ENCODE results near the gene STX3.

STX3 gene

DNA sequence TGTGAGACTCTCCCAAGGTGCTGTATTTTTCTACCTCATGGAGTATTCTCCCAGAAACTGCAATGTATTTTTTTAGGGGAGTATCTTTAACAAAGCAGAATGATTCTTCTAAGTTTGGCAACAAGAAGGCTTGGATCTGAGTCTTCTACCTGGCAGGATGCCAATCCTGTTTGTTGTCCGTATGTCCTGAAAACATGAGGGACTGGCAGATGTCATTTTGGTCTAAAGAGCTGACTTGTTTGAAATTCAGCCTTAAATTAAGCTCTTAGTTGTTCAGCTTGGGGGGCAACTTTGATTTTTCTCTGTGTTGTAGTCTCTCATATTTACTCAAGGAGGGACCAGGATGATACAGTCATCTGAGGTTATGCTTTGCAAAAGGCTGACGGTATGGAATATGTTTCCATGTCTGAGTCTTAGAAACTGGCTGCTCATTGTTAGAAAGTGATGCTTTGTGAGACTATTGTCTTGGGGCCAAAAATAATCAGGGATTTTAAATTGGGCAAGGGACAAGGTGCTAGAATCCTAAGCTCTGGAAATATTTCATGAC is 46.1 kb downstream of the STX3 start:
- Histone ChIP-seq H3K4me1 (ENCODE audit: insufficient read depth, insufficient read length) (no peaks in the 10 kb centered on the region), H3K9me3 (ENCODE audit: insufficient read depth, low read length) (no peaks in the 10 kb centered on the region), H3K4me3 (ENCODE audit: insufficient read length, low read depth) (no peak overlapping the region), H3K27me3 (ENCODE audit: insufficient read depth, insufficient read length) (no peaks in the 10 kb centered on the region), H3K9ac (ENCODE audit: insufficient read length, low read depth) (no peak overlapping the region), H3K36me3 (ENCODE audit: insufficient read depth, insufficient read length, low read length) (peaks cover 77% of the 10 kb centered on the region)
- TF ChIP-seq YY1 (IDR thresholded peaks at IDR 0.05; ENCODE audit: insufficient read depth, insufficient read length) (no peak), ZNF274 (IDR thresholded peaks at IDR 0.05; ENCODE audit: low read depth, low read length) (no peak), SUZ12 (IDR thresholded peaks at IDR 0.05; ENCODE audit: extremely low read depth, insufficient read depth, insufficient read length) (no peak)
- DNase-seq (ENCODE audit: low read depth, low spot score) = no peak

DNA sequence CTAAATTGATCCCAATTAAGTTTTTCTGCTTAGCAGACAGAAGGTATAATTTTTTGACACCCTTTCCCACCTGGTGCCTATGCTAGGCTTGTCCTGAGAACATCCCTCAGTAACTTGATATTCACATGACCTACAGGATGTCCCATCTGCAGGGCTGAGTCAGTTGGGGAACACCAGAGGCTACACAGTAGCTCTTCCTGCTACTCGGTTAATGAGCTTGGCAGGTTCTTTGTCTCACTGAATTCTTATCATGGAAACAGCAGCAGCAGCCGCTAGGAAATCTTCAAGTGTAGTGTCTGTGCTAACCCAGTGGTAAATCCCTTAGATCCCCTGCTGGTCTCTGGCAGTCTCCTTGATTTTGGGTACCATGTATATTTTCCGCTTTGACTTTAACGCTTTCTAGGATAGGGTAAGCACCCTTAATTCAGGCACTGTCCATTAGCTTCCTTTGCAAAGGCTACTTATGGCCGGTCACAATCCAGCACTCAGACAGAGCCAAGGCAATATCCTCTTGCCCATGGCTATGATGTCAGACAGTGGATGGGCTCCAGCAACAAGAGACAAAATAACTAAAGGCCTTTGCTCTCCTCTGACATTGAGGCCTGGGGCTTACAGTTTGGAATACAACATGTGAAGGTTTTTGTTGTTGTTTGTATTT is 46.9 kb downstream of the STX3 start:
- no peak for DNase-seq (ENCODE audit: low read depth, low spot score)
- H3K36me3 ChIP-seq (ENCODE audit: insufficient read depth, insufficient read length, low read length) = peaks cover 79% of the 10 kb centered on the region
- H3K4me3 ChIP-seq (ENCODE audit: insufficient read length, low read depth) = no peak overlapping the region
- no peak for TF ChIP-seq SUZ12 (IDR thresholded peaks at IDR 0.05; ENCODE audit: extremely low read depth, insufficient read depth, insufficient read length)
- no peak for TF ChIP-seq YY1 (IDR thresholded peaks at IDR 0.05; ENCODE audit: insufficient read depth, insufficient read length)
- no peak for TF ChIP-seq ZNF274 (IDR thresholded peaks at IDR 0.05; ENCODE audit: low read depth, low read length)
- H3K9me3 ChIP-seq (ENCODE audit: insufficient read depth, low read length) = no peaks in the 10 kb centered on the region
- no peak overlapping the region for H3K9ac ChIP-seq (ENCODE audit: insufficient read length, low read depth)
- no peaks in the 10 kb centered on the region for H3K4me1 ChIP-seq (ENCODE audit: insufficient read depth, insufficient read length)
- no peaks in the 10 kb centered on the region for H3K27me3 ChIP-seq (ENCODE audit: insufficient read depth, insufficient read length)

DNA sequence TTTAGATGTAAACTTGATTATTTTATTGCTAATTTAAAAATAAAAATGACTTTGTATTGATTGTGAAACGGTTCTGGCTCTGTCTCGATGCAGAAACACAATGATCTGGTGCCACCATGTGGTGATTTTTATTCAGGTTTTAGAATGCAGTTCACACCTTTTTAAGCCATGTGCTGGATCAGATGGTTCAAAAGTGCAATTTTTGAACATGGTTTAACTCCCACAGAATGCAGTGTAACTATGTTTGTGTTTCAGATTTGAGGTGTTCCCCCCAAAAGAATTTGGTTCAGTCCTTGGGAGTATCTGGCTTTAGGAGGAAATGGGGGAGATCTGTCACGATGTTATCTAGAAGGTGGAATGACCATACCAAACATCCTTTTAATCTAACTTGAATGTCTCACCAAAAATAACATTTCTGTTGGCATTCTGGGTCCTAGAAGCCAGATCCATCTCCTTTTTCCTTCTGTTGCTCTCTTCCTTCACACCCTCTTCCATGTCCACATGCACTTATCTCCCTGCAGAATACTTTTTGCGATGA is 47.5 kb downstream of the STX3 start:
- no peaks in the 10 kb centered on the region for H3K4me1 ChIP-seq (ENCODE audit: insufficient read depth, insufficient read length)
- H3K27me3 ChIP-seq (ENCODE audit: insufficient read depth, insufficient read length) = no peaks in the 10 kb centered on the region
- H3K9ac ChIP-seq (ENCODE audit: insufficient read length, low read depth) = no peak overlapping the region
- H3K9me3 ChIP-seq (ENCODE audit: insufficient read depth, low read length) = no peaks in the 10 kb centered on the region
- H3K4me3 ChIP-seq (ENCODE audit: insufficient read length, low read depth) = no peak overlapping the region
- no peak for DNase-seq (ENCODE audit: low read depth, low spot score)
- H3K36me3 ChIP-seq (ENCODE audit: insufficient read depth, insufficient read length, low read length) = peaks cover 79% of the 10 kb centered on the region
- no peak for TF ChIP-seq ZNF274 (IDR thresholded peaks at IDR 0.05; ENCODE audit: low read depth, low read length)
- TF ChIP-seq SUZ12 (IDR thresholded peaks at IDR 0.05; ENCODE audit: extremely low read depth, insufficient read depth, insufficient read length) = no peak
- TF ChIP-seq YY1 (IDR thresholded peaks at IDR 0.05; ENCODE audit: insufficient read depth, insufficient read length) = no peak

DNA sequence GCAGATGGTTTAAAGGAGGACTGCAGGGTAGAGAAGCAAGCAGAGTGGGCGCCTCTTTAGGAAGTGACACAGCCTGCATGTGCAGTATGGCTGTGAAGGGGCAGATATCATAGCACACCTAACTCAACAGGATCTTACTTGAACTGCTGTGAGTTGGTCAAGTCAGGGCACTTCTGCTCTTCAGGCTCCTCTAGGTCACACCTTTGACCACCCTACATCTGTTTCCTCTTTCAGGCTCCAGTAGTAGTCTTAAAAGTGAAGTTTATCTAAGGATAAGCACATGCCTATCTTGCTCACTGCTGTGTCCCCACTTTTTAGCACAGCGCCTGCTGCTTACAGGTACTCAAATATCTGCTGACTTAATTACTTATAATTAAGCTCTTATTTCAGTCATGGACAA is 48.9 kb downstream of the STX3 start:
- Histone ChIP-seq H3K9me3 (ENCODE audit: insufficient read depth, low read length) (no peaks in the 10 kb centered on the region), H3K4me1 (ENCODE audit: insufficient read depth, insufficient read length) (no peaks in the 10 kb centered on the region), H3K36me3 (ENCODE audit: insufficient read depth, insufficient read length, low read length) (peaks cover 88% of the 10 kb centered on the region), H3K9ac (ENCODE audit: insufficient read length, low read depth) (no peak overlapping the region), H3K4me3 (ENCODE audit: insufficient read length, low read depth) (no peak overlapping the region), H3K27me3 (ENCODE audit: insufficient read depth, insufficient read length) (no peaks in the 10 kb centered on the region)
- DNase-seq (ENCODE audit: low read depth, low spot score) = no peak
- no peak for TF ChIP-seq ZNF274 (IDR thresholded peaks at IDR 0.05; ENCODE audit: low read depth, low read length)
- no peak for TF ChIP-seq SUZ12 (IDR thresholded peaks at IDR 0.05; ENCODE audit: extremely low read depth, insufficient read depth, insufficient read length)
- no peak for TF ChIP-seq YY1 (IDR thresholded peaks at IDR 0.05; ENCODE audit: insufficient read depth, insufficient read length)

DNA sequence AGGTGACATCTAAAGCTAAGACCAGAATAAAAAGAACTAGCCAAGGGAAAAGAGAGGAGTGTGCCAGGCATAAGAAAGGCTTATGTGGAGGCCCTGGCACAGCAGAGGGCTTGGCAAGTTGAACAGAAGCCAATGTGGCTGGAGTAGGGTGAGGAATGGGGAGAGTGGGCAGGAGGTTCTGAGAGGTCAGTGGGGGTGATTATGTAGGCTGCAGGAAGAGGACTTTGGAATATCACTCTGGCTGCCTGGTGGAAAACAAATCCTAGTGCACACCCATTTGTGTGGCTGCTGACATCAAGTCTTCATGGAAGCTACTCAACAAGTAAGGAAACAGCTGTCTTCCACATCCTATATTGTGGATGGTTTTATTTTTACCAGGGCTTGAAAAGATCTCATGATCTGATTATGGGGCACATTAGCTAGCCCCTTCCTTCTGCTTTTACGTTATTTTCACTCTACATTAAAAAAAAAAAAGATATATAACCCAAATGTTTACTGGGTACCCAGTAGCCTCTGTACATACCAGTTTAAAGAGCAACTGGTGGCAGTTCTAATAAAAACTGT is 52.0 kb downstream of the STX3 start:
- TF ChIP-seq ZNF274 (IDR thresholded peaks at IDR 0.05; ENCODE audit: low read depth, low read length) = no peak
- no peak for TF ChIP-seq YY1 (IDR thresholded peaks at IDR 0.05; ENCODE audit: insufficient read depth, insufficient read length)
- TF ChIP-seq SUZ12 (IDR thresholded peaks at IDR 0.05; ENCODE audit: extremely low read depth, insufficient read depth, insufficient read length) = no peak
- peaks cover 75% of the 10 kb centered on the region for H3K36me3 ChIP-seq (ENCODE audit: insufficient read depth, insufficient read length, low read length)
- H3K4me3 ChIP-seq (ENCODE audit: insufficient read length, low read depth) = no peak overlapping the region
- no peaks in the 10 kb centered on the region for H3K27me3 ChIP-seq (ENCODE audit: insufficient read depth, insufficient read length)
- DNase-seq (ENCODE audit: low read depth, low spot score) = no peak
- no peaks in the 10 kb centered on the region for H3K9me3 ChIP-seq (ENCODE audit: insufficient read depth, low read length)
- no peak overlapping the region for H3K9ac ChIP-seq (ENCODE audit: insufficient read length, low read depth)
- no peaks in the 10 kb centered on the region for H3K4me1 ChIP-seq (ENCODE audit: insufficient read depth, insufficient read length)

DNA sequence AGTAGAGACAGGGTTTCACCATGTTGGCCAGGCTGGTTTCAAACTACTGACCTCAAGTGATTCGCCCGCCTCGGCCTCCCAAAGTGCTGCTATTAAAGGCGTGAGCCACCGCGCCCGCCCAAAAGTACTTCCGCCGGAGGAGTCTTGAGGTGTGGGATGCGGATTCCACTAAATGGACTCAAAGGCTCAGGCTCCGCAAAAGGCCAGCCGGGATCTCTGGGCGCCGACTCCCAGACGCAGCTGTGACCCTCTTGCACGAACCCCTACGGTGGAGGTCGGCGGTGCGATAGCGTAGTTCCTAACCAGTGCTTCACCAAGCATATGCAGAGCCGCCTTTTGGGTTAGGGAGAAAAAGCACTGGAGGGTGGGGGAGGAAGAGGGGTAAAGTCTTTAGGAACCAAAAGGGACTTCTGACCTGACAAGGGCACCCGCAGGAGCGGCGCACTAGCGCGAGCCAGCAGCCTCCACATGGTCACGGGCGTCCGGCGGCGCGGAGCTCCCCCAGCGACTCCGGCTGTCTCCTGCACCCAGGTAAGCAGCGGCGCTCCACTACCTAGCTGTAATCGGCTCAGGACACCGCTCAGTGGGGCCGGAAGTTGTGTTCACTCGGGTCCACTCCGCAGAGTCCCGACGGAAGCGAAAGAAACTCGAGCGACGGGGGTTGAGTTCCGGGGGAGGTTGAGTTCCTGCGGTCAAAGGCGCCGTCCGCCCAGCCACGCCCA is 55.2 kb downstream of the STX3 start, which contains the start of gene MRPL16:
TSS of gene MRPL16 (minus strand) at position 590 of the 722 bp plus-strand sequence. CDS start at position 470, 120 bp downstream.
- Histone ChIP-seq H3K9me3 (ENCODE audit: insufficient read depth, low read length) (no peaks in the 10 kb centered on the region), H3K4me3 (ENCODE audit: insufficient read length, low read depth) (peak within 1 kb of the TSS; percentile 96), H3K36me3 (ENCODE audit: insufficient read depth, insufficient read length, low read length) (peaks cover 44% of the 10 kb centered on the region), H3K27me3 (ENCODE audit: insufficient read depth, insufficient read length) (no peaks in the 10 kb centered on the region), H3K4me1 (ENCODE audit: insufficient read depth, insufficient read length) (no peaks in the 10 kb centered on the region), H3K9ac (ENCODE audit: insufficient read length, low read depth) (peak within 1 kb of the TSS; percentile 97)
- DNase-seq (ENCODE audit: low read depth, low spot score) = peak; percentile 95
- TF ChIP-seq ZNF274 (IDR thresholded peaks at IDR 0.05; ENCODE audit: low read depth, low read length) (no peak), YY1 (IDR thresholded peaks at IDR 0.05; ENCODE audit: insufficient read depth, insufficient read length) (no peak), SUZ12 (IDR thresholded peaks at IDR 0.05; ENCODE audit: extremely low read depth, insufficient read depth, insufficient read length) (no peak)

DNA sequence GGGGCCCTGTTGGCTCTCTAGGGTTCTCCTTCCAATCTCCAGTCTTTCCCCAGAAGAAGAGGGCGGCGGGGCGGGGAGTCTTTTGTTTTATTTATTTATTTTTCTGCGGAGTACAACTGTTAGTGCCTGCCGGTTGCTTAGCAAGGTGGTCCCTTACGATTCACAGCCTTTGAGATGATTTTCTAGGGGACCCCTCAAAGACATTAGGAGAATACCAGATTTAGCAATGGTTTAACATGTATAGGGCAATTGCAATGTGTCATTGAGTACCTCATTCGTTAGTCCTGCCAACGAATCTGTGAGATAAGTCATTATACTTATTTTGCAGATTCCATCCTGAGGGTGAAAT is 55.7 kb downstream of the STX3 start:
- peak overlapping the region; percentile 4 for H3K9ac ChIP-seq (ENCODE audit: insufficient read length, low read depth)

More for the DNA sequence above, 55.7 kb downstream of the STX3 start:
- no peak for DNase-seq (ENCODE audit: low read depth, low spot score)
- Histone ChIP-seq H3K36me3 (ENCODE audit: insufficient read depth, insufficient read length, low read length) (peaks cover 39% of the 10 kb centered on the region), H3K9me3 (ENCODE audit: insufficient read depth, low read length) (no peaks in the 10 kb centered on the region), H3K4me1 (ENCODE audit: insufficient read depth, insufficient read length) (no peaks in the 10 kb centered on the region), H3K4me3 (ENCODE audit: insufficient read length, low read depth) (peak overlapping the region; percentile 96), H3K27me3 (ENCODE audit: insufficient read depth, insufficient read length) (no peaks in the 10 kb centered on the region)
- TF ChIP-seq ZNF274 (IDR thresholded peaks at IDR 0.05; ENCODE audit: low read depth, low read length) (no peak), YY1 (IDR thresholded peaks at IDR 0.05; ENCODE audit: insufficient read depth, insufficient read length) (no peak), SUZ12 (IDR thresholded peaks at IDR 0.05; ENCODE audit: extremely low read depth, insufficient read depth, insufficient read length) (no peak)
